Germinal center (tissue), 1 donor: ENCODE results near the gene GPATCH2.
"Not testable (repeated sequence)": the region's sequence is repeated elsewhere in the genome, so short reads cannot be mapped to it uniquely, and the experiment has no call there.

Experiments used
- DNase-seq: peaks from one replicate; pipeline ENCODE4 v3.0.0; 2012; ENCODE audit warnings: mixed read lengths, low spot score

The GPATCH2 gene

DNA sequence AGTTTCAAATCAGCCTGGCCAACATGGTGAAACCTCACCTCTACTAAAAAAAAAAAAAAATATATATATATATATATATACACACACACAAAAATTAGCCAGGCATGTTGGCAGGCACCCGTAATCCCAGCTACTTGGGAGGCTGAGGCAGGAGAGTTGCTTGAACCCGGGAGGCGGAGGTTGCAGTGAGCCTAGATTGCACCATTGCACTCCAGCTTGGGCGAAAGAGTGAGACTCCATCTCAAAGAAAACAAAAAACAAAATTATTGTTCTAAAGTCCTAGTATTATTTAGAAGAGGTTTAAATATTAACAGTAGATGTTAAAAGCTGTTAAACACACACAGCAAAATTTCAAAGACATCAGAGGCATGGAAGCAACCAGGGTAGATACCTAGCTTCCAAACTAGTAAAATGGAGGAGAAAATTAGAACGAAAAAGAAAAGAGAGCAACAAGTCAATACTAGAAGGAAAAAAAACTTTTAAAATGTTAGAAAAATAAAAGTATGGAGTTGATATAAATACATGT, 46.5 kb downstream of the GPATCH2 start:
- not testable (repeated sequence) for DNase-seq

DNA sequence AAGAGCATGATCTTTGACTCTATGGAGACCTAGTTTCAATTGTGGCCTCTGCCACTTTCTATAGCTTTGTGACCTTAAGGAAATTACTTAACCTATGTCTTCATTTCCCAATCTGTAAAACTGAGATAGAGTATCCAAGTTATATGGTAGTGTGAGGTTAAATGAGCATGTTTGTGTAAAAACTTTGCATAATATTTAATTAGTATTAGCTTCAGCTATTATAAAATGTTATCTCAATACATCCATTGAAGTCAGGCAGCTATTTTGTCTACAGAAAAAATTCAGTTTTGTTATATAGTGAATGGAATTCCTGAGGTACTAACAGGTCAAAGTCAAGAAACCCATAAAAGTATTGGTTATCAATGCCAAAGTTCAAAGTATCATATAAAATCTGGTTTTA, 53.6 kb downstream of the GPATCH2 start:
- no peak for DNase-seq

- no peak for DNase-seq
These were observed 56.5 kb downstream of the GPATCH2 start for GRCh38 chr1:217574265-217574949.

- DNase-seq: no peak
These were observed 61.9 kb downstream of the GPATCH2 start for GRCh38 chr1:217569021-217569420.

DNA sequence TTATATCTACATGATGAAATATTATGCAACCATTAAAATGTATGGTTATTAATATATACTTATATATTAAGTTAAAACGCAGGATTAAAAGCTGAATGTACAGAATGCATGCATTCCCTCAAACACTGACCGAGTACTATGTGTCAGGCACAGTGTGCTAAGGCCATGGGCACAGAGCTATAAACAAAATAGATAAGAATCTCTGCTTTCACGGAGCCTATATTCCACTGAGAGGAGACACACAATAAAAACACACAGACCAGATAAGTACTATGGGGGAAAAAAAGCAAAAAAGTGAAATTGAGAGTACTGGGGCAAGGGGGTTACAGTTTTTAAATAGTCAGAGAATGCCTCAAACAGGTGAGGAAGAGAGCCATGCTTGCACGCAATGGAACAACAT, 62.7 kb downstream of the GPATCH2 start:
- DNase-seq: no peak

GRCh38 chr1:217564833-217565232, 66.1 kb downstream of the GPATCH2 start:
- peak; percentile 3 for DNase-seq

- no peak for DNase-seq
These were observed 66.7 kb downstream of the GPATCH2 start for GRCh38 chr1:217564207-217564606.

- no peak for DNase-seq
These were observed 67.7 kb downstream of the GPATCH2 start for GRCh38 chr1:217563179-217563578.

GRCh38 chr1:217562229-217562878, 68.5 kb downstream of the GPATCH2 start:
- no peak for DNase-seq

DNA sequence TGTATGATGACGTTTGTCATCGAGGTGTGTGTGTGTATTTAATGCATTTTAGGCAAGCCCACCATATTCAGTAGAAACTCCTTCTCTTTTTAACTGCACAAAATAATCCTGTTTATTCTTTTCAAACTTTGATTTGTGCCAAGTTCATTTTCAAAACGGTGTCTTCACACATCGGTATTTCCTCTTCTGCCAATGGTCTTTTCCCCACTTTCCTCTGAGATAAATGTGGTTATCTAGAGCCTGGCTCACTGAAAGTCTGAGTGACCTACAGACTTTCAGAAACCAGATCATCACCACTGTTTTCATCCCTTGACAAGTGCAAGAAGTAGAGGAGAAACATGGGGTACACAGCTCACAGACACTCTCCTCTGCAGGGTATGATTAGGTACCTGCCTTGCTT, 69.4 kb downstream of the GPATCH2 start:
- DNase-seq: no peak

DNA sequence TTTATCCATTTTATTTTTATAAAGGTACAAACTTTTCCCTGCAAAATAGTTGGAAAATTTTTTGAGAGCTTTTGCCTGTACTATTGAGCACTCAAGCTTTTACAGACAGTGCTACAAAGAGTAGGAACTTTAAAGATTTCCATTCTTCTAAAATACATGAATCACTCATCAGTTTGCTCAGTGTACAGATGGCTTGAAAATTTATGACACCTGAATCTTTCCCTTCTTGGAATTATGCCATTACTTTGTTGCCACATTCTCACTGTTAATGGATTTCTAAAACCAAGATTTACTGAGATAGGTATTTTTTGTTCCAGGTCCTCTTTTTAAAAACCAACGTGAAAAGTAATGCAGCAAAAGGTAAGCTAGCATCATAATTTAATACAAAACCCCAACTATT, 76.0 kb downstream of the GPATCH2 start:
- DNase-seq: no peak

DNA sequence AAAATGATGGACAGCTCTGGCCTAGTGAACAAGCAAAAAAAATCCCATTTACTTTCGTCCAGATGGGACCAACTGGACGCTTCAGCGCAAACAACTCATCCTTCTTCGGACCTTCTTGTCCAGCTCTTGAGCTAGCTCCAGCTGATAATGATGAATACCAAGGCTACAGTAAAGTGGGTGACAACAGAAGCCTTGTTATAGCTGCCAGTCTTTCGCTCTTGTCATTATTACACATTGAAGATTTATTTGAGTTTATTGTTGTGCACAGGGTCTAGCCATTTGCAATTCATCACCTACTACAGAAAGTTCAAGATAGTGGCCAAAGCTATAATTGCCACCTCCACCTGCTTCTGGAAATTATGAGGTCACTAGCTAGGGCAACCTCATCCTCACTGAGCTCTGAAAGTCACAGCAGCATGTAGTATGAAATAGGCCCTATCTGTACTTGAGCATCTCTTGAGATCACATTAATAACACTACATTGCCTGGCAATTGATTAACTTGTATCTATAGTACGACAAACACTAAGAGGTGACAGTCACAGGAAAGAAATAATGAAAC, 76.9 kb downstream of the GPATCH2 start:
- DNase-seq: no peak

DNA sequence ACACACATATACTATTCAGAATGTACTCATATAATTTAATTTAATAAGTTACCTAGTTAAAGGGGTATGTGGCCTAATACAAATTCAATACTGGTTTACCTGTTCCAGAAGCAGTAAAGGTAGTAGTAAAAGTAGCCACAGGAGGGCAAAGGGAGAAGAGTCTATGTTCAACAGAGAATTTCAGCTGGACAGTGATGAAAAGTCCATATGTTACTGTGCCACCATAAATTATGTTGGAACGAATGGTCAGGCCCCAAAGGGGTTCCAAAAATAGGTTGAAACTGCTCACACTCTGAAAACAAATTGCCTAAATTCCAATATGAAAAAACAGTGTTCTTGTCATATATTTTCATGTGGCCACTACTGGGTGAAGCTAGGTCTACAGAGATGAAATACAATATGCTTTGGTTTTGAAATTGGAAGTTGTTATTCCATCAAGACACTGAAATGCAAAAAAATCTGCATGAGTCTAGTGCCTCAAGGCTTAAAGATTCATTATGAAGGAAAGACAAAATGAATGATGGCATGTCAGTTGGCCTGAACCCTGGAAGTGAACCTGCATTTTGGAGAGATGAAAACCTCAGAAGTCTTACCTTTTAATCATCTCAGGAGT, 78.4 kb downstream of the GPATCH2 start:
- DNase-seq: no peak

DNA sequence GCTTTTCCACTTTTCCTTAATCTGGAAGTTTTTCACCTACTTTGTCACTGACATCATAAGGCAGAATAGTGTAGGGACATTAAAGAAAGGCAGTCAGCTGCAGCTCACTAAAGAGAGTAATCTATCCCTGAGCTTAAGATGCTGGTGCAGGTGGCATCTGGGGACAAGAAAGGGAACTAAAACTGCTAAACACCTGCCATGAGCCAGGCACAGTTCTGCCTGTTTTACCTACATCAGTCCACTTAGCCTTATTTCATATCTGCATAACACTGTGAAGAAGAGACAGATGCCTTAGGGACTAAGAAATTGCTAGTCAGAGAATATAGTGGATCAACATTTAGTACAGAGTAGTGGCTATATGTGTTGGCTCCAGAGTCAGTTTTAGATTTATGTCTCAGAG, 88.1 kb downstream of the GPATCH2 start:
- peak; percentile 42 for DNase-seq

DNA sequence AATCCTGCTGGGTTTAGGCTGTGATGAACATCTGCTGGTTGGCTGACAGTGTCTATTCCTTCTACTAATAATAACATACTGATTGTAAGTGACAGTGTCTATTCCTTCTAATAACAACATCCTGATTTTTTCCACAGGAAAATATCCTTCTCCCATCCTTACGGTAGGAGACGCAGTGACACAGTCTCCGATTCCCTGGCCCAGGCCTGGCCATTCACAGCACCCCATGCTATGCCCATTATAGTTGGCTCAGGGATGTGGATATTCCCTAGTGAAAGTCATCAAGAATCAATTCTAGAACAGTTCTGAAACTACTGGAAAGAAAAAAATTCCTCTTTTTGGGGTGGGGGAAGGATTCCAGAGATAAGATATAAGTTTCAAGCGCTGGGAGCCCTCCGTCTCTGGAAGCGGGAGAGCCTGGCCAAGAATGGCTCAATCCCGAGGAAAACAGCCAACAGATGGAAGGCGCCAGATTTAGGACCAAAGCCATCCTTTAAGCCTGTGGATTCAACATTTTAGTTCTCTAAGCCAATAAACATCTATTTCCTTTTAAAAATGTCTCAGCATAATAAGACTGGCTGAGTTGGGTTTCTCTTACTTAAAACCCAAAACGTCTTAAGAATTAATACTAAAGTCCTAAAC, 88.6 kb downstream of the GPATCH2 start:
- DNase-seq: no peak

- DNase-seq: no peak
These were observed 90.6 kb downstream of the GPATCH2 start for GRCh38 chr1:217540321-217540720.

- DNase-seq: no peak
These were observed 91.4 kb downstream of the GPATCH2 start for GRCh38 chr1:217539510-217539909.

DNA sequence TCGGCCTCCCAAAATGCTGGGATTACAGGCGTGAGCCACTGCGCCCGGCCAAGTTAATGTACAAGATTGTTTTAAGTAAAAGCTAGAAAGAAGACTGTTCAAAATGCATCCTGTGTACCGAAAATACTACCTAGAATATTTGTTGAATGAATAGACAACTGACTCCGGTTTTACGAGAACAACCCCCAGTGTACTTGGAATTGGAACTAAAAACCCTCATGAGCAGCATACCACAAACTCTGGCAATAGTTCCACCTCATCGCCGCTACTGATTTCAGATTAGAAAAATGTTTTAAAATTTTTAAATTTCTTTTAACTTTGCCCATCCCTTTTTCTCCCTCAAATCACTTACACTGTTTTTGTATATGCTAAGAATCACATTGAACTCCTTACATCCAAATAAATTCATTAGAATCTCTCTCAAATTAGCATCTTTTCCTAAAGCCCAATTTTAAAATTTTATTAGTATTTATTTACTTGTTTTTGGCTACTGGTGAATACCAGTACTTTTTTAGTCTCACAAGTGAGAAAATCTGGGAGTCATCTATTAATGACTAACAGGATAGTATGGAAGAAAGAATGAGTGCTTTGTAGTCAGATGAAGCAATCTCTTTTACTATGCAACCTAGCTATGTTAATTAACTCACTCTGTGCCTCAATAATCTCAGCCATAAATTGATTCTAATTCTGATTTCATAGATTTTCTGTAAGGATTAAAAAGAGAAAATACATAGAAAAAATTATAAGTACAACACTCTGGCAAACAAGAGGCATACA, 95.1 kb downstream of the GPATCH2 start:
- DNase-seq: no peak

GRCh38 chr1:217534566-217534965, 96.3 kb downstream of the GPATCH2 start:
- DNase-seq: no peak

DNA sequence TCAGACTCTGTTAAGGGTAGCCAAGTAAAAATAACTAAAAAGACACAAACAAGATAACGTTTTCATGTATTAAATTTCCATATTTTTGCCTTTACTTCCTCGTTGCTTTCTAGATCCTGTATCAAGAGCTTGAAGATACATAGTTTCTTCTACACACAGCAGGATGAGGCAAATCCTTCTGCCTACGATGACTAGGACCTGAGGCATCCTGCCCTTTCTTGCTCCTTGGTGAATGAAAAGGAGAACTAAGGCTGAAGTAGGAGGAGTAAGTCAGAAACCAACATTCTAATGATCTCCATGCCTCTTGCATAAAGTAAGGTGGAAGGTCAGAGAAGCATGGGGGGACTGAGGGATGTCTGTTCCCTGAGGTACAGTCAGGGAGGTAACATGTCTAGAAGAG, 102.6 kb downstream of the GPATCH2 start:
- no peak for DNase-seq

- DNase-seq: no peak
These were observed 103.7 kb downstream of the GPATCH2 start for GRCh38 chr1:217527151-217527550.

GRCh38 chr1:217526636-217527035, 104.3 kb downstream of the GPATCH2 start:
- DNase-seq: no peak
